ENCODE results near the gene PRUNE2.

The PRUNE2 gene

GRCh38 chr9:76913467-76913866, 7.6 kb upstream of the PRUNE2 start:
- Histone ChIP-seq H3K27me3 (ENCODE audit: insufficient read depth, insufficient read length) (peaks cover under 1% of the 10 kb centered on the region), H3K4me1 (ENCODE audit: insufficient read depth, insufficient read length) (no peaks in the 10 kb centered on the region), H3K36me3 (ENCODE audit: insufficient read depth, insufficient read length, low read length) (no peaks in the 10 kb centered on the region), H3K9ac (ENCODE audit: insufficient read length, low read depth) (no peak overlapping the region), H3K4me3 (ENCODE audit: insufficient read length, low read depth) (no peak overlapping the region), H3K9me3 (ENCODE audit: insufficient read depth, low read length) (no peaks in the 10 kb centered on the region)
- TF ChIP-seq YY1 (IDR thresholded peaks at IDR 0.05; ENCODE audit: insufficient read depth, insufficient read length) (no peak), SUZ12 (IDR thresholded peaks at IDR 0.05; ENCODE audit: extremely low read depth, insufficient read depth, insufficient read length) (no peak), ZNF274 (IDR thresholded peaks at IDR 0.05; ENCODE audit: low read depth, low read length) (no peak)
- no peak for DNase-seq (ENCODE audit: low read depth, low spot score)

DNA sequence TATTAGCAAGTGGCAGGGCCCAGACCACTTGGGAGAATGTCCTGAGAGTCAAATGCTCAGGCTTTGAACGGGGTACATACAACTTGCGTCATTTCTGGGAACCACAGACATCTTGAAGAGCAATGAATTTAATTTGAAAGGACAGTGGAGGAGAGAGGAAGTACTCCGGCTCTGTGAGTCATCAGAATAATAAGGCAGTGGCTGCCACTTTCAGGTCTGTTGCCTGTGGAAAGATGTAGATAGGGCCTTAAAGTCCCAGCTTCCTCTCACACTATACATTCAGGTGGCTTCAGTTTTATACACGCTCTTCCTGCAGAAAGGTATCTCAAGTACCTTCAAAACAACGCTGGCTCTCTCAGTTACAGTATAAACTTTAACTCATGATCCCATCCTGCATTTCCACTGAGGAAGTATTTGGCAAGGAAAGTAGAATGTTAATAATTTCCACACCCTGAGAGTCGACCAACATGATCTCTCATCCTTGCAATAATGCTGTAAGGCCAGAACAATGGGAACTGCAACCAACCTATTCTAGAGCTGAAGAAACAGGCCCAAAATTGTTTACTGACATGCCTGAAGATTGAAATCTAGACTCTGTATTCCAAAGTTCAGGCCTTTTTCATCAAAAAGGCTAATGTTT, 6.8 kb upstream of the PRUNE2 start:
- H3K9ac ChIP-seq (ENCODE audit: insufficient read length, low read depth) = no peak overlapping the region
- no peaks in the 10 kb centered on the region for H3K36me3 ChIP-seq (ENCODE audit: insufficient read depth, insufficient read length, low read length)
- peaks cover 8% of the 10 kb centered on the region for H3K27me3 ChIP-seq (ENCODE audit: insufficient read depth, insufficient read length)
- no peaks in the 10 kb centered on the region for H3K9me3 ChIP-seq (ENCODE audit: insufficient read depth, low read length)
- TF ChIP-seq ZNF274 (IDR thresholded peaks at IDR 0.05; ENCODE audit: low read depth, low read length) (no peak), YY1 (IDR thresholded peaks at IDR 0.05; ENCODE audit: insufficient read depth, insufficient read length) (no peak), SUZ12 (IDR thresholded peaks at IDR 0.05; ENCODE audit: extremely low read depth, insufficient read depth, insufficient read length) (no peak)
- H3K4me1 ChIP-seq (ENCODE audit: insufficient read depth, insufficient read length) = no peaks in the 10 kb centered on the region
- H3K4me3 ChIP-seq (ENCODE audit: insufficient read length, low read depth) = no peak overlapping the region
- no peak for DNase-seq (ENCODE audit: low read depth, low spot score)

- H3K9ac ChIP-seq (ENCODE audit: insufficient read length, low read depth) = no peak overlapping the region
- peaks cover 16% of the 10 kb centered on the region for H3K27me3 ChIP-seq (ENCODE audit: insufficient read depth, insufficient read length)
- TF ChIP-seq ZNF274 (IDR thresholded peaks at IDR 0.05; ENCODE audit: low read depth, low read length) (no peak), SUZ12 (IDR thresholded peaks at IDR 0.05; ENCODE audit: extremely low read depth, insufficient read depth, insufficient read length) (no peak), YY1 (IDR thresholded peaks at IDR 0.05; ENCODE audit: insufficient read depth, insufficient read length) (no peak)
- no peak overlapping the region for H3K4me3 ChIP-seq (ENCODE audit: insufficient read length, low read depth)
- no peaks in the 10 kb centered on the region for H3K4me1 ChIP-seq (ENCODE audit: insufficient read depth, insufficient read length)
- no peaks in the 10 kb centered on the region for H3K36me3 ChIP-seq (ENCODE audit: insufficient read depth, insufficient read length, low read length)
- no peak for DNase-seq (ENCODE audit: low read depth, low spot score)
- H3K9me3 ChIP-seq (ENCODE audit: insufficient read depth, low read length) = no peaks in the 10 kb centered on the region
Observed at GRCh38 chr9:76911971-76912370, 6.1 kb upstream of the PRUNE2 start.

- no peak for DNase-seq (ENCODE audit: low read depth, low spot score)
- Histone ChIP-seq H3K9me3 (ENCODE audit: insufficient read depth, low read length) (no peaks in the 10 kb centered on the region), H3K4me3 (ENCODE audit: insufficient read length, low read depth) (no peak overlapping the region), H3K36me3 (ENCODE audit: insufficient read depth, insufficient read length, low read length) (no peaks in the 10 kb centered on the region), H3K27me3 (ENCODE audit: insufficient read depth, insufficient read length) (peaks cover 27% of the 10 kb centered on the region), H3K9ac (ENCODE audit: insufficient read length, low read depth) (no peak overlapping the region), H3K4me1 (ENCODE audit: insufficient read depth, insufficient read length) (peaks cover 2% of the 10 kb centered on the region)
- TF ChIP-seq SUZ12 (IDR thresholded peaks at IDR 0.05; ENCODE audit: extremely low read depth, insufficient read depth, insufficient read length) = no peak
- TF ChIP-seq YY1 (IDR thresholded peaks at IDR 0.05; ENCODE audit: insufficient read depth, insufficient read length) = no peak
- TF ChIP-seq ZNF274 (IDR thresholded peaks at IDR 0.05; ENCODE audit: low read depth, low read length) = no peak
Observed at GRCh38 chr9:76910861-76911260, 4.9 kb upstream of the PRUNE2 start.

- H3K9me3 ChIP-seq (ENCODE audit: insufficient read depth, low read length) = no peaks in the 10 kb centered on the region
- no peak for DNase-seq (ENCODE audit: low read depth, low spot score)
- peaks cover 51% of the 10 kb centered on the region for H3K27me3 ChIP-seq (ENCODE audit: insufficient read depth, insufficient read length)
- peak overlapping the region; percentile 52 for H3K4me3 ChIP-seq (ENCODE audit: insufficient read length, low read depth)
- H3K9ac ChIP-seq (ENCODE audit: insufficient read length, low read depth) = no peak overlapping the region
- peaks cover 2% of the 10 kb centered on the region for H3K4me1 ChIP-seq (ENCODE audit: insufficient read depth, insufficient read length)
- TF ChIP-seq YY1 (IDR thresholded peaks at IDR 0.05; ENCODE audit: insufficient read depth, insufficient read length) (no peak), SUZ12 (IDR thresholded peaks at IDR 0.05; ENCODE audit: extremely low read depth, insufficient read depth, insufficient read length) (no peak), ZNF274 (IDR thresholded peaks at IDR 0.05; ENCODE audit: low read depth, low read length) (no peak)
- no peaks in the 10 kb centered on the region for H3K36me3 ChIP-seq (ENCODE audit: insufficient read depth, insufficient read length, low read length)
Observed at GRCh38 chr9:76906647-76906975, 697 bp upstream of the PRUNE2 start.

- no peak for DNase-seq (ENCODE audit: low read depth, low spot score)
- no peaks in the 10 kb centered on the region for H3K9me3 ChIP-seq (ENCODE audit: insufficient read depth, low read length)
- no peaks in the 10 kb centered on the region for H3K36me3 ChIP-seq (ENCODE audit: insufficient read depth, insufficient read length, low read length)
- peaks cover 2% of the 10 kb centered on the region for H3K4me1 ChIP-seq (ENCODE audit: insufficient read depth, insufficient read length)
- H3K4me3 ChIP-seq (ENCODE audit: insufficient read length, low read depth) = peak overlapping the region; percentile 52
- TF ChIP-seq SUZ12 (IDR thresholded peaks at IDR 0.05; ENCODE audit: extremely low read depth, insufficient read depth, insufficient read length) (no peak), YY1 (IDR thresholded peaks at IDR 0.05; ENCODE audit: insufficient read depth, insufficient read length) (no peak), ZNF274 (IDR thresholded peaks at IDR 0.05; ENCODE audit: low read depth, low read length) (no peak)
- H3K27me3 ChIP-seq (ENCODE audit: insufficient read depth, insufficient read length) = peaks cover 51% of the 10 kb centered on the region
- peak overlapping the region; percentile 65 for H3K9ac ChIP-seq (ENCODE audit: insufficient read length, low read depth)
Observed at GRCh38 chr9:76904661-76905457, 1.1 kb downstream of the PRUNE2 start.

GRCh38 chr9:76902395-76902794, 3.5 kb downstream of the PRUNE2 start:
- Histone ChIP-seq H3K9ac (ENCODE audit: insufficient read length, low read depth) (no peak overlapping the region), H3K4me3 (ENCODE audit: insufficient read length, low read depth) (no peak overlapping the region), H3K27me3 (ENCODE audit: insufficient read depth, insufficient read length) (peaks cover 39% of the 10 kb centered on the region), H3K36me3 (ENCODE audit: insufficient read depth, insufficient read length, low read length) (no peaks in the 10 kb centered on the region), H3K9me3 (ENCODE audit: insufficient read depth, low read length) (no peaks in the 10 kb centered on the region), H3K4me1 (ENCODE audit: insufficient read depth, insufficient read length) (peaks cover 2% of the 10 kb centered on the region)
- TF ChIP-seq SUZ12 (IDR thresholded peaks at IDR 0.05; ENCODE audit: extremely low read depth, insufficient read depth, insufficient read length) (no peak), ZNF274 (IDR thresholded peaks at IDR 0.05; ENCODE audit: low read depth, low read length) (no peak), YY1 (IDR thresholded peaks at IDR 0.05; ENCODE audit: insufficient read depth, insufficient read length) (no peak)
- no peak for DNase-seq (ENCODE audit: low read depth, low spot score)

Data from NT2/D1 (cell line).